Measurements from ENCODE around the gene MAVS. TPM values are rescaled to one million over a fixed set of nuclear protein-coding genes. Genes with fewer than 3 reads are reported as not detected.

Gene MAVS
- total RNA-seq, 3 donors from 2014 or later = 23.3 to 32.3 (median 24.6) TPM

- Histone ChIP-seq H3K9me3 (no peaks in the 10 kb centered on the region), H3K4me1 (peaks cover 9 to 11% of the 10 kb centered on the region in 2 donors), H3K36me3 (no peaks in the 10 kb centered on the region), H3K4me3 (peak overlapping the region in 1 of 3 donors; percentile 61), H3K27me3 (no peaks in the 10 kb centered on the region), H3K27ac (peak overlapping the region; percentile 88 to 94)
- intact Hi-C loops (cut with DNase I; ENCODE audit: low total_unique reads) = loop anchor here (10.0 kb wide), 1 partner anchor 123 kb away; no protein-coding TSS in a partner anchor
- no peak for DNase-seq (ENCODE audit: low spot score in 2 of 2)
- no peak for TF ChIP-seq POLR2A (IDR thresholded peaks at IDR 0.05)
- TF ChIP-seq POLR2AphosphoS5 (IDR thresholded peaks at IDR 0.05) = no peak
- no peak for TF ChIP-seq CTCF (IDR thresholded peaks at IDR 0.05)
Observed at GRCh38 chr20:3812259-3812681, 34.4 kb upstream of the MAVS start.

GRCh38 chr20:3812975-3813847 is 33.4 kb upstream of the MAVS start:
- H3K4me1 ChIP-seq = peaks cover 4 to 8% of the 10 kb centered on the region in 2 donors
- no peaks in the 10 kb centered on the region for H3K27me3 ChIP-seq
- H3K27ac ChIP-seq = peak overlapping the region; percentile 88 to 94
- H3K4me3 ChIP-seq = no peak overlapping the region
- DNase-seq (ENCODE audit: low spot score in 2 of 2) = no peak
- intact Hi-C loops (cut with DNase I; ENCODE audit: low total_unique reads) = loop anchor here (10.0 kb wide), 1 partner anchor 122 kb away; no protein-coding TSS in a partner anchor
- no peaks in the 10 kb centered on the region for H3K9me3 ChIP-seq
- TF ChIP-seq POLR2A (IDR thresholded peaks at IDR 0.05) (no peak), CTCF (IDR thresholded peaks at IDR 0.05) (no peak), POLR2AphosphoS5 (IDR thresholded peaks at IDR 0.05) (no peak)
- H3K36me3 ChIP-seq = no peaks in the 10 kb centered on the region

- TF ChIP-seq POLR2AphosphoS5 (IDR thresholded peaks at IDR 0.05) = no peak
- no peak for TF ChIP-seq POLR2A (IDR thresholded peaks at IDR 0.05)
- no peak for TF ChIP-seq CTCF (IDR thresholded peaks at IDR 0.05)
- Histone ChIP-seq H3K9me3 (no peaks in the 10 kb centered on the region), H3K27me3 (no peaks in the 10 kb centered on the region), H3K27ac (peak overlapping the region; percentile 88 to 94), H3K36me3 (no peaks in the 10 kb centered on the region), H3K4me1 (peaks cover 4 to 8% of the 10 kb centered on the region in 2 donors), H3K4me3 (no peak overlapping the region)
- intact Hi-C loops (cut with DNase I; ENCODE audit: low total_unique reads) = loop anchor here (10.0 kb wide), 1 partner anchor 121 kb away; no protein-coding TSS in a partner anchor
- no peak for DNase-seq (ENCODE audit: low spot score in 2 of 2)
Observed at GRCh38 chr20:3813848-3814581, 32.6 kb upstream of the MAVS start.

DNA sequence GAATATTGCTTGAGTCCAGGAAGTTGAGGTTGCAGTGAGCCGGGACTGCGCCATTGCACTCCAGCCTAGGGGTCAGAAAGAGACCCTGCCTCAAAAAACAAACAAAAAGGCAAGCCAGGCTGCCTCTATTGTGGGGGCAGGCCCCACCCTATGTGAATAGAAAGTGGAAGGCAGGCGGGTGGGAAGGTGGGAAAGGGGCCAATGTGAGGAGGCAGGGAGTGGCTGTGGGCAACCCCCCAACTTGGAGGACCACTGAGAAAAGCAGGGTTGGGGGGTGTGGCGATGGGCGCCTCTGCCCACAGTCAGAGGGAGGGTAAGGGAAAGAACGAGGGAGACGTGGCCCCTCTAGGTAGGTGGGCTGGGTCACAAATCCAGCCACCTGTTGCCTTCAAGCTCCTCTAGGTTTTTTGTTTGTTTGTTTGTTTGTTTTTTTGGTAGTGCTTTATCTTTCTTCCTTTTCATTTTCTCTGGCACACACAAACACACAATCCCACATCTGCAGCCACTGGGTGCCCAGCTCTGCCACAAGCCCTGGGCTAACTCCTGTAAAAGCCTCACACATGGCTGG is 31.6 kb upstream of the MAVS start:
- peaks cover 4 to 8% of the 10 kb centered on the region in 2 donors for H3K4me1 ChIP-seq
- no peaks in the 10 kb centered on the region for H3K9me3 ChIP-seq
- H3K27me3 ChIP-seq = no peaks in the 10 kb centered on the region
- DNase-seq (ENCODE audit: low spot score in 2 of 2) = no peak
- no peaks in the 10 kb centered on the region for H3K36me3 ChIP-seq
- H3K27ac ChIP-seq = no peak overlapping the region
- intact Hi-C loops (cut with DNase I; ENCODE audit: low total_unique reads) = loop anchor here (10.0 kb wide), 1 partner anchor 120 kb away; no protein-coding TSS in a partner anchor
- no peak for TF ChIP-seq CTCF (IDR thresholded peaks at IDR 0.05)
- no peak for TF ChIP-seq POLR2AphosphoS5 (IDR thresholded peaks at IDR 0.05)
- TF ChIP-seq POLR2A (IDR thresholded peaks at IDR 0.05) = no peak
- no peak overlapping the region for H3K4me3 ChIP-seq
